Skeletal muscle tissue (tissue), 4 donors: ENCODE results near the gene TCL1A. TPM values are rescaled to one million over a fixed set of nuclear protein-coding genes. Genes with fewer than 3 reads are reported as not detected.

Source experiments
- H3K27ac ChIP-seq: one replicate; pipeline ENCODE4 v1.7.0; 2013; ENCODE audit warnings: mild to moderate bottlenecking, low read depth, low read length, inconsistent platforms
- H3K27me3 ChIP-seq, 3 donors: one replicate each; pipeline ENCODE4 v1.7.0; 2013; ENCODE audit warnings: low read length in 3 of 3; ENCODE audit not compliant: control insufficient read depth in 3 of 3, insufficient read depth in 3 of 3
- H3K36me3 ChIP-seq, 3 donors: one replicate each; pipeline ENCODE4 v1.7.0; 2013; ENCODE audit warnings: low read length in 3 of 3; ENCODE audit not compliant: control insufficient read depth in 3 of 3, insufficient read depth in 3 of 3
- H3K4me1 ChIP-seq, 3 donors: one replicate each; pipeline ENCODE4 v1.7.0; 2013; ENCODE audit warnings: low read length in 3 of 3, mild to moderate bottlenecking in 3 of 3; ENCODE audit not compliant: control insufficient read depth in 3 of 3, insufficient read depth in 3 of 3
- H3K4me3 ChIP-seq, 3 donors: one replicate each; pipeline ENCODE4 v1.7.0; 2013; ENCODE audit warnings: low read length in 3 of 3
- H3K9ac ChIP-seq, 3 donors: one replicate each; pipeline ENCODE4 v1.7.0; 2013; ENCODE audit warnings: low read length in 3 of 3, mild to moderate bottlenecking in 3 of 3, moderate library complexity in 2 of 3, low read depth in 1 of 3
- H3K9me3 ChIP-seq, 3 donors: one replicate each; pipeline ENCODE4 v1.7.0; 2013; ENCODE audit warnings: low read length in 3 of 3; ENCODE audit not compliant: control insufficient read depth in 3 of 3
- total RNA-seq: library from RNA; depleted of rRNA; stranded (reverse); fragments of >200 nt; gene quantifications from one replicate; pipeline ENCODE4 v1.2.3, GENCODE V29; 2014
- donor health status: Osteomylitis.

Gene TCL1A
- total RNA-seq, 1 donor from 2014 or later: 1.6 TPM

DNA sequence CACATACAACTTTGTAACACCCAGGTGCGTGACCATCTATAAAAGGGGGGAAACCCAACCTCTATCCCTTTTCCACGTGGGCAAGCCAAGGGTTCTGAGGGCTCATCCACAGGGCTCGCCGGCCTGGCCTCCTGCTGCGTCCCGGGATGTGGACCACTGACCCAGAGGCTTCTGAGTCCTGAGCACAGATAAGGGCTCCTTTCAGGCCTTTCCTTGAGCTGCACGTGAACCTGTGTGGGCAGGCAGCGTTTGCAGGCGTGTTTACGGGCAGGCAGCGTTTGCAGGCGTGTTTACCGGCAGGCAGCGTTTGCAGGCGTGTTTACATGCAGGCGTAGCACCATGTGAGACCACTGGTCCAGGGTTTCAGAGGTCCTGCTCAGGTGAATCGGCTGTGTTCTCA, 3.8 kb downstream of the TCL1A start:
- H3K36me3 ChIP-seq: no peaks in the 10 kb centered on the region
- H3K27ac ChIP-seq: no peak overlapping the region
- peaks cover 0 to 13% (median 10%) of the 10 kb centered on the region in 3 donors for H3K27me3 ChIP-seq
- no peak overlapping the region for H3K4me3 ChIP-seq
- no peaks in the 10 kb centered on the region for H3K4me1 ChIP-seq
- peaks cover 0 to 4% (median 0%) of the 10 kb centered on the region in 3 donors for H3K9me3 ChIP-seq
- H3K9ac ChIP-seq: no peak overlapping the region

DNA sequence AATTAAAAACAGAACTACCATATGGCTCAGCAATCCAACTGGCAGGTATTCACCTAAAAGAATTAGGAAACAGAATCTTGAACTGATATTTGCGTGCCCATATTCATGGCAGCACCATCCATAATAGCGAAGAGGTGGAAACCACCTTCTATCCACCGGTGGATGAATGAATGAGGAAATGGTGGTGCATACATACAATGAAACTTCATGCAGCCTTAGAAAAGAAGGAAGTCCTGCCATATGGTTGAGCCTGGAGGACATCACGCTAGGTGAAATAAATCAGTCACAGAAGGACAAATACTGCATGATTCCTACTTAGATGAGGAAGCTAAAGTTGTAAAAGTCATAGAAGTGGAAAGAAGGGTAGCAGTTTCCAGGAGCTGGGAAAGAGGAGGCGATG, 6.6 kb downstream of the TCL1A start:
- no peaks in the 10 kb centered on the region for H3K36me3 ChIP-seq
- peaks cover 0 to 13% (median 6%) of the 10 kb centered on the region in 3 donors for H3K27me3 ChIP-seq
- peaks cover 0 to 3% (median 0%) of the 10 kb centered on the region in 3 donors for H3K9me3 ChIP-seq
- H3K4me3 ChIP-seq: no peak overlapping the region
- H3K9ac ChIP-seq: no peak overlapping the region
- H3K4me1 ChIP-seq: no peaks in the 10 kb centered on the region
- H3K27ac ChIP-seq: no peak overlapping the region

DNA sequence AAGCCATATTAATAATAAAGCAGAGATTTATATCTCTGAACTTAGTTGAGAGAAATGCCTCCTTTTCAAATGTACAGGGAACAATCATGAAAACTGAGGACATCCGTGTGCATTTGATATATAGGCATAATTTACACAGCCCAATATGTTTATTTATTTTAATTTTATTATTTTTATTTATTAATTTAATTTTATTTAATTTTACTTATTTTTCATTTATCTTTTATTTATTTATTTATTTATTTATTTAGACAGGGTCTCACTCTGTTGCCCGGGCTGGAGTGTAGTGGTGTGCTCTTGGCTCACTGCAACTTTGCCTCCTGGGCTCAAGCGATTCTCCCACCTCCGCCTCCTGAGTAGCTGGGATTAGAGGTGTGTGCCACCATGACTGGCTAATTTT, 8.4 kb downstream of the TCL1A start:
- no peak overlapping the region for H3K27ac ChIP-seq
- H3K4me3 ChIP-seq: no peak overlapping the region
- H3K9me3 ChIP-seq: no peaks in the 10 kb centered on the region
- H3K27me3 ChIP-seq: peaks cover 6 to 12% (median 8%) of the 10 kb centered on the region in 3 donors
- no peaks in the 10 kb centered on the region for H3K4me1 ChIP-seq
- H3K9ac ChIP-seq: no peak overlapping the region
- no peaks in the 10 kb centered on the region for H3K36me3 ChIP-seq

GRCh38 chr14:95703805-95704204, 10.1 kb downstream of the TCL1A start:
- Histone ChIP-seq H3K27me3 (peaks cover 6 to 15% (median 9%) of the 10 kb centered on the region in 3 donors), H3K27ac (no peak overlapping the region), H3K4me1 (no peaks in the 10 kb centered on the region), H3K4me3 (no peak overlapping the region), H3K36me3 (no peaks in the 10 kb centered on the region), H3K9ac (no peak overlapping the region), H3K9me3 (no peaks in the 10 kb centered on the region)

GRCh38 chr14:95703341-95703740, 10.6 kb downstream of the TCL1A start:
- no peaks in the 10 kb centered on the region for H3K9me3 ChIP-seq
- H3K4me3 ChIP-seq: no peak overlapping the region
- no peak overlapping the region for H3K9ac ChIP-seq
- H3K27ac ChIP-seq: no peak overlapping the region
- no peaks in the 10 kb centered on the region for H3K4me1 ChIP-seq
- H3K27me3 ChIP-seq: peaks cover 6 to 15% (median 9%) of the 10 kb centered on the region in 3 donors
- no peaks in the 10 kb centered on the region for H3K36me3 ChIP-seq

GRCh38 chr14:95701846-95702221, 12.1 kb downstream of the TCL1A start:
- Histone ChIP-seq H3K36me3 (no peaks in the 10 kb centered on the region), H3K9ac (no peak overlapping the region), H3K27me3 (peaks cover 11 to 15% (median 14%) of the 10 kb centered on the region in 3 donors), H3K27ac (no peak overlapping the region), H3K9me3 (no peaks in the 10 kb centered on the region), H3K4me1 (no peaks in the 10 kb centered on the region), H3K4me3 (no peak overlapping the region)

DNA sequence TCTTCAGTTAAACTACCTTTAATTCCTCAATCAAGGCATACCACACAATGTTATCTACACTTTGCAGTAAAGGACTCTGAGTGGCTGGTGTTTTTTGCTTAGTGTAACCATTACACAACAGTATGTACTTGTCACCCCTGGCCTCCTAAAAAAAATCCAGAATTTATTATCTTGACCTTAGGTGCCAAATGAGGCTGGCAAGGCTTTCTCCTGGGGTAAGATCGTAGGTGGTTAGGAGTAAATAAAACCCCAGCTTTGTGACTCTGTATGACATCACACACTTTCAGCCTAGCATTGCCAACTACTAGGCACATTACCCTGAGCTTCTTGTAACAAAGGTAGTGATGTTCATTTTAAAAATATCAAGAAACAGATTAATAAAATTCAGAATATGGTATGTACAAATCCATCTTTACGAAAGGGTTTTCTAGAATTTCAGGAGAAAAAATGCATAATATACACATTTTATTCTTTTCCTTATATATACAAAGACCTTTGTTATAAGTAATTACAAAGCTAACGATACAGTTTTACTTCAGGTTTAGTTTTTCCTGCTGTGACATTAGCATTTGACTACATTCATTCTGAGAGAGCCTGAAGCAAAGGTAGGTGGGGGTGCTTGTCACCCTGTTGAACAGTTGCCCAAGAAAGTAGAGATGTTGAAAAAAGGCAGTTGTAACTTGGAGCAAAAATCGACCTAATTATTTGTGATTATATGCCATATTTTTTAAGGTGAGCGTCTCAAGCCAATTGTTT, 13.5 kb downstream of the TCL1A start:
- Histone ChIP-seq H3K4me1 (no peaks in the 10 kb centered on the region), H3K9ac (no peak overlapping the region), H3K27me3 (peaks cover 11 to 19% (median 17%) of the 10 kb centered on the region in 3 donors), H3K36me3 (no peaks in the 10 kb centered on the region), H3K27ac (no peak overlapping the region), H3K4me3 (no peak overlapping the region), H3K9me3 (no peaks in the 10 kb centered on the region)

- Histone ChIP-seq H3K9me3 (no peaks in the 10 kb centered on the region), H3K4me1 (no peaks in the 10 kb centered on the region), H3K36me3 (no peaks in the 10 kb centered on the region), H3K27ac (no peak overlapping the region), H3K4me3 (no peak overlapping the region), H3K9ac (no peak overlapping the region), H3K27me3 (peaks cover 11 to 24% (median 19%) of the 10 kb centered on the region in 3 donors)
Observed at GRCh38 chr14:95699412-95699811, 14.5 kb downstream of the TCL1A start.

- Histone ChIP-seq H3K4me3 (no peak overlapping the region), H3K36me3 (no peaks in the 10 kb centered on the region), H3K4me1 (no peaks in the 10 kb centered on the region), H3K27me3 (peaks cover 11 to 26% (median 19%) of the 10 kb centered on the region in 3 donors), H3K9me3 (no peaks in the 10 kb centered on the region), H3K9ac (no peak overlapping the region), H3K27ac (no peak overlapping the region)
Observed at GRCh38 chr14:95698287-95698686, 15.6 kb downstream of the TCL1A start.

DNA sequence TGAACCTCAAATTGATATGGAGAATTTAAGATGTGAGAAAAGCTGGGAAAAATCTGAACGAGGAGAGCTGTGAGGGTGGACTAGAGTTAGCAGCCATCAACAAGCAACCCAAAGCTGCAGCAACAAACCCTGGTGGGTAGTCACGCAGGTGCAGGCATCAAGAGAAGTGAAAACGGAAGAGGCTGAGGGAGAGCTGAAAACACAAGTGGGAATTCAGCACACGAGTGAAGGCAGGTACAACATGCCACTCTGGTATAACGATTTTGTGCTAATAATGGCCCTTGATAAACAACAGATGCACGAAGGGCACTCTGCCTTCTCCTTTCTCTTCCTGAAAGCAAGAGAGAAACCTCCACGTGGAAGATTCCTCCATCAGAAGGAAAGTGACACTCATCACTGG, 16.2 kb downstream of the TCL1A start:
- Histone ChIP-seq H3K9me3 (no peaks in the 10 kb centered on the region), H3K9ac (no peak overlapping the region), H3K27me3 (peaks cover 11 to 24% (median 23%) of the 10 kb centered on the region in 3 donors), H3K36me3 (no peaks in the 10 kb centered on the region), H3K27ac (no peak overlapping the region), H3K4me3 (no peak overlapping the region), H3K4me1 (no peaks in the 10 kb centered on the region)
